Measurements from ENCODE around the gene FARP2. TPM values are rescaled to one million over a fixed set of nuclear protein-coding genes. Genes with fewer than 3 reads are reported as not detected.
"Not testable (repeated sequence)": the region's sequence is repeated elsewhere in the genome, so short reads cannot be mapped to it uniquely, and the experiment has no call there.

The FARP2 gene
- total RNA-seq, 4 donors from 2014 or later: 26.8 to 37.9 (median 30.2) TPM

GRCh38 chr2:241415196-241415595, 59.1 kb downstream of the FARP2 start:
- Histone ChIP-seq H3K36me3 (peaks cover 57 to 100% (median 86%) of the 10 kb centered on the region in 4 donors), H3K27me3 (no peaks in the 10 kb centered on the region), H3K9me3 (no peaks in the 10 kb centered on the region), H3K27ac (replicated peaks in 1 of 4) (no peak overlapping the region), H3K4me3 (no peak overlapping the region), H3K4me1 (no peaks in the 10 kb centered on the region)
- intact Hi-C loops (cut with DNase I): no loop called here
- 100% methylated on average over 3 of the region's 3 CpGs for WGBS
- no peak for DNase-seq (ENCODE audit: extremely low spot score)
- no peak for TF ChIP-seq POLR2AphosphoS5 (IDR thresholded peaks at IDR 0.05)
- no peak for TF ChIP-seq CTCF (IDR thresholded peaks at IDR 0.05)
- TF ChIP-seq EP300 (IDR thresholded peaks at IDR 0.05): no peak
- TF ChIP-seq POLR2A (IDR thresholded peaks at IDR 0.05; ENCODE audit: low read depth): no peak

GRCh38 chr2:241417626-241418025, 61.5 kb downstream of the FARP2 start:
- intact Hi-C loops (cut with DNase I): no loop called here
- Histone ChIP-seq H3K4me1 (no peaks in the 10 kb centered on the region), H3K9me3 (no peaks in the 10 kb centered on the region), H3K27me3 (no peaks in the 10 kb centered on the region), H3K36me3 (peaks cover 44 to 94% (median 83%) of the 10 kb centered on the region in 4 donors), H3K4me3 (no peak overlapping the region), H3K27ac (replicated peaks in 1 of 4) (no peak overlapping the region)
- no peak for TF ChIP-seq POLR2A (IDR thresholded peaks at IDR 0.05; ENCODE audit: low read depth)
- TF ChIP-seq POLR2AphosphoS5 (IDR thresholded peaks at IDR 0.05): no peak
- no peak for TF ChIP-seq CTCF (IDR thresholded peaks at IDR 0.05)
- TF ChIP-seq EP300 (IDR thresholded peaks at IDR 0.05): no peak
- 87% methylated on average over 6 of the region's 6 CpGs for WGBS
- no peak for DNase-seq (ENCODE audit: extremely low spot score)

- Histone ChIP-seq H3K9me3 (peaks cover 0 to 8% (median 0%) of the 10 kb centered on the region in 4 donors), H3K36me3 (peaks cover 26 to 61% (median 53%) of the 10 kb centered on the region in 4 donors), H3K27me3 (no peaks in the 10 kb centered on the region), H3K4me3 (no peak overlapping the region), H3K27ac (replicated peaks in 1 of 4) (no peak overlapping the region), H3K4me1 (no peaks in the 10 kb centered on the region)
- WGBS: 96% methylated on average over 3 of the region's 3 CpGs
- TF ChIP-seq EP300 (IDR thresholded peaks at IDR 0.05): no peak
- no peak for TF ChIP-seq POLR2AphosphoS5 (IDR thresholded peaks at IDR 0.05)
- TF ChIP-seq POLR2A (IDR thresholded peaks at IDR 0.05; ENCODE audit: low read depth): no peak
- no peak for TF ChIP-seq CTCF (IDR thresholded peaks at IDR 0.05)
- DNase-seq (ENCODE audit: extremely low spot score): no peak
- intact Hi-C loops (cut with DNase I): no loop called here
Observed at GRCh38 chr2:241421330-241421729, 65.2 kb downstream of the FARP2 start.

GRCh38 chr2:241421942-241422341, 65.9 kb downstream of the FARP2 start:
- DNase-seq (ENCODE audit: extremely low spot score); H3K9me3 ChIP-seq; intact Hi-C loops (cut with DNase I); H3K27ac ChIP-seq (replicated peaks in 1 of 4); H3K4me1 ChIP-seq; H3K27me3 ChIP-seq; H3K4me3 ChIP-seq: not testable (repeated sequence)
- 98% methylated on average over 5 of the region's 5 CpGs for WGBS
- H3K36me3 ChIP-seq: peaks cover 26 to 59% (median 48%) of the 10 kb centered on the region in 4 donors

GRCh38 chr2:241422350-241422749, 66.3 kb downstream of the FARP2 start:
- Histone ChIP-seq H3K27me3 (no peaks in the 10 kb centered on the region), H3K4me3 (no peak overlapping the region), H3K4me1 (no peaks in the 10 kb centered on the region), H3K27ac (replicated peaks in 1 of 4) (no peak overlapping the region), H3K9me3 (peaks cover 0 to 8% (median 0%) of the 10 kb centered on the region in 4 donors), H3K36me3 (peaks cover 25 to 56% (median 47%) of the 10 kb centered on the region in 4 donors)
- no peak for DNase-seq (ENCODE audit: extremely low spot score)
- TF ChIP-seq CTCF (IDR thresholded peaks at IDR 0.05) (no peak), EP300 (IDR thresholded peaks at IDR 0.05) (no peak), POLR2A (IDR thresholded peaks at IDR 0.05; ENCODE audit: low read depth) (no peak), POLR2AphosphoS5 (IDR thresholded peaks at IDR 0.05) (no peak)
- intact Hi-C loops (cut with DNase I): no loop called here
- 100% methylated on average over 1 of the region's 1 CpG for WGBS

GRCh38 chr2:241423489-241423888, 67.4 kb downstream of the FARP2 start:
- H3K4me3 ChIP-seq; H3K4me1 ChIP-seq; H3K27me3 ChIP-seq; H3K9me3 ChIP-seq; DNase-seq (ENCODE audit: extremely low spot score); intact Hi-C loops (cut with DNase I); H3K27ac ChIP-seq (replicated peaks in 1 of 4): not testable (repeated sequence)
- H3K36me3 ChIP-seq: peaks cover 13 to 45% (median 40%) of the 10 kb centered on the region in 4 donors
- 100% methylated on average over 1 of the region's 1 CpG for WGBS

Data from esophagus muscularis mucosa (tissue), 4 donors.